ENCODE measurements around the gene LCP2. TPM values are rescaled to one million over a fixed set of nuclear protein-coding genes. Genes with fewer than 3 reads are reported as not detected.

The LCP2 gene
- total and polyA plus RNA-seq, 10 of the 15 experiments (the other 5 are each of a cell fraction or from before 2014, with no cell fraction given) = 8.0 to 50.5 (median 20.6) TPM

DNA sequence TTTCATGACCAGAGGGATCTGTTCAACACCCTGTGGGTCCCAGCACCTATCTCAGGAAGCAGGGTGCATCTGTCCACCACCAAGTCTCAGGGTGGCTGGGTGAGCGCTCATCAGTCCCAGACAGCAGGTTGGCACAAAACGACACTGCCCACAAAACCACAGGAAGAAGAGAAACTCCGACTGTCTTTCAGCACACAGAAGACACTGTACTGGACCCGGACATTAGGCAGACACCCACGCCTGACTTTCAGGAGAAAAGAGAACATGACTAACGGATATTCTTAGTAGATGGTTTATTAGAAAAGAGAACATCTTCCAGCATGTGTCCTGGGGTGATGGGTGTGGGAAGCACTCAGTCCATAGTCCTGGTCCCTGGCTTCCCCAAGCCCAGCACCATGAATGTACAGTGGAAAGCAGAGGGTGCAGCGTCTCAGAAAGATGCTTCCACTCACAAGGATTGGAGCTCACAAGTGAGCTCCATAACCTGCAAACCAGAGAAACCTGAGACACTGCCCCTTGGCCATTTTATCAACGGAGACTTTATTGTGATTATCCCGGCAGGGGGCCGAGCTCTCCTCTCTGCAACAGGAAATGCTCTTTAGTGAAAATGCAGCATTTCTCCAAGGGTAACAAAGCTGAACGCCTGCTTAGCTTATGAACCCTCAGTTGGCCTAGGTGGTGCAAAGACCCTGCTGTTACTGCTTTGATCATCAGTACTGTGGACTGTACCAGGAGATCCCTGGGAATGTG lies 35.8 kb upstream of the LCP2 start (continued):
- no peak for TF ChIP-seq ZBTB4 (CRISPR knock-in tag; IDR thresholded peaks at IDR 0.05)
- TF ChIP-seq TBL1XR1 (IDR thresholded peaks at IDR 0.05; ENCODE audit: low read depth, low read length) = 0 out of 2 replicates have a peak, but pooled peaks have one; percentile 59
- TF ChIP-seq YBX1 (IDR thresholded peaks at IDR 0.05) = no peak
- no peak for TF ChIP-seq ATF7 (IDR thresholded peaks at IDR 0.05; ENCODE audit: low read depth)
- TF ChIP-seq IRF4 (IDR thresholded peaks at IDR 0.05; ENCODE audit: low read depth, low read length) = no peak

GRCh38 chr5:170332058-170332457 lies 34.5 kb upstream of the LCP2 start:
- CTCF ChIA-PET = interaction anchor here (0.7 to 6.1 kb wide), 9 partner anchors 25 to 97 kb away, joined by 3 to 134 read pairs (median 9); partner anchors contain the start of gene LCP2
- no peak overlapping the region for H2AFZ ChIP-seq (ENCODE audit: control insufficient read depth, low read depth, low read length)
- in situ Hi-C loops (cut with MboI) = no loop called here
- ATAC-seq = no peak
- H3K27me3 ChIP-seq (replicated peaks in 1 of 2; ENCODE audit: control insufficient read depth in 2 of 2, insufficient read depth in 2 of 2, low read length in 1 of 2) = no peaks in the 10 kb centered on the region
- no peaks in the 10 kb centered on the region for H3K36me3 ChIP-seq (ENCODE audit: control insufficient read depth in 2 of 2, insufficient read depth in 2 of 2, low read length in 1 of 2)
- peaks cover 55% of the 10 kb centered on the region for H3K4me1 ChIP-seq (ENCODE audit: control insufficient read depth, insufficient read depth, low read length)
- no peaks in the 10 kb centered on the region for H4K20me1 ChIP-seq (ENCODE audit: control insufficient read depth, insufficient read depth)
- BruUV-seq (replicated peaks) = no TSS peak
- no peak for FAIRE-seq
- WGBS (ENCODE audit: insufficient coverage, insufficient replicate concordance, low lambda C conversion rate, missing lambda C conversion rate) = 59% methylated on average over 5 of the region's 5 CpGs
- H3K27ac ChIP-seq (ENCODE audit: control insufficient read depth, insufficient read depth) = peak overlapping the region; percentile 80
- intact Hi-C loops (cut with micrococcal nuclease; ENCODE audit: unreplicated experiment) = loop anchor here (5.0 to 10.0 kb wide), 2 partner anchors 55 to 227 kb away; partner anchors contain the start of genes FOXI1 and KCNMB1
- H3K9me3 ChIP-seq (replicated peaks; ENCODE audit: control insufficient read depth, insufficient read depth, low read length) = no peaks in the 10 kb centered on the region
- SMC1A ChIA-PET (ENCODE audit: uncharacterized antibody, unreplicated experiment) = interaction anchor here (0.9 to 6.1 kb wide), 13 partner anchors 9 to 106 kb away, joined by 3 to 274 read pairs (median 9); partner anchors contain the start of gene LCP2
- no peak overlapping the region for H3K9ac ChIP-seq (ENCODE audit: control insufficient read depth, insufficient read depth, low read length)
- no peaks in the 10 kb centered on the region for H3K79me2 ChIP-seq (ENCODE audit: control insufficient read depth, insufficient read depth, low read length)
- H3K4me2 ChIP-seq (ENCODE audit: control insufficient read depth, insufficient read depth) = no peak overlapping the region
- DNase-seq (ENCODE audit: low read depth, low spot score) = no peak
- POLR2A ChIA-PET = interaction anchor here (0.9 to 5.9 kb wide), 13 partner anchors 8 to 63 kb away, joined by 3 to 169 read pairs (median 7); partner anchors contain the start of gene LCP2
- H3K4me3 ChIP-seq = no peak overlapping the region
- RAD21 ChIA-PET (ENCODE audit: unreplicated experiment) = interaction anchor here (1.3 to 6.0 kb wide), 11 partner anchors 8 to 105 kb away, joined by 4 to 274 read pairs (median 20); partner anchors contain the start of genes KCNMB1 and LCP2
- TF ChIP-seq FOXM1 (IDR thresholded peaks at IDR 0.05; ENCODE audit: low read depth, low read length) (no peak), CBX5 (IDR thresholded peaks at IDR 0.05; ENCODE audit: low read depth) (no peak), EGR1 (IDR thresholded peaks at IDR 0.05; ENCODE audit: borderline replicate concordance in 1 of 2, low read depth in 2 of 2, low read length in 2 of 2) (no peak), ATF2 (IDR thresholded peaks at IDR 0.05; ENCODE audit: low read length) (no peak), JUND (IDR thresholded peaks at IDR 0.05; ENCODE audit: low read depth, low read length) (no peak), ESRRA (IDR thresholded peaks at IDR 0.05; ENCODE audit: low read length) (no peak), PAX5 (IDR thresholded peaks at IDR 0.05; ENCODE audit: borderline replicate concordance, low read depth, low read length) (no peak)
- TF ChIP-seq, protein P1, sequence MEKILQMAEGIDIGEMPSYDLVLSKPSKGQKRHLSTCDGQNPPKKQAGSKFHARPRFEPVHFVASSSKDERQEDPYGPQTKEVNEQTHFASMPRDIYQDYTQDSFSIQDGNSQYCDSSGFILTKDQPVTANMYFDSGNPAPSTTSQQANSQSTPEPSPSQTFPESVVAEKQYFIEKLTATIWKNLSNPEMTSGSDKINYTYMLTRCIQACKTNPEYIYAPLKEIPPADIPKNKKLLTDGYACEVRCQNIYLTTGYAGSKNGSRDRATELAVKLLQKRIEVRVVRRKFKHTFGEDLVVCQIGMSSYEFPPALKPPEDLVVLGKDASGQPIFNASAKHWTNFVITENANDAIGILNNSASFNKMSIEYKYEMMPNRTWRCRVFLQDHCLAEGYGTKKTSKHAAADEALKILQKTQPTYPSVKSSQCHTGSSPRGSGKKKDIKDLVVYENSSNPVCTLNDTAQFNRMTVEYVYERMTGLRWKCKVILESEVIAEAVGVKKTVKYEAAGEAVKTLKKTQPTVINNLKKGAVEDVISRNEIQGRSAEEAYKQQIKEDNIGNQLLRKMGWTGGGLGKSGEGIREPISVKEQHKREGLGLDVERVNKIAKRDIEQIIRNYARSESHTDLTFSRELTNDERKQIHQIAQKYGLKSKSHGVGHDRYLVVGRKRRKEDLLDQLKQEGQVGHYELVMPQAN (conservative IDR thresholded peaks at IDR 0.05) = no peak
